Measurements from ENCODE around the gene ZNF408. TPM values are rescaled to one million over a fixed set of nuclear protein-coding genes. Genes with fewer than 3 reads are reported as not detected.

Gene ZNF408
- total RNA-seq, 1 experiment from 2014 or later: 14.4 TPM

GRCh38 chr11:46725338-46726205, 24.7 kb downstream of the ZNF408 start:
- intact Hi-C loops (cut with micrococcal nuclease): no loop called here

More at GRCh38 chr11:46725338-46726205, 24.7 kb downstream of the ZNF408 start:
- TF ChIP-seq CEBPB (IDR thresholded peaks at IDR 0.05; ENCODE audit: low read depth) (no peak), MAX (IDR thresholded peaks at IDR 0.05) (no peak), ZFX (IDR thresholded peaks at IDR 0.05) (no peak), CTCF (IDR thresholded peaks at IDR 0.05 in 2 of 3, conservative IDR thresholded peaks at IDR 0.05 in 1 of 3; ENCODE audit: borderline replicate concordance in 1 of 3, insufficient read depth in 1 of 3, low read depth in 2 of 3, low read length in 2 of 3) (no peak), SP1 (IDR thresholded peaks at IDR 0.05; ENCODE audit: low read depth) (no peak), ATF3 (IDR thresholded peaks at IDR 0.05) (no peak), EZH2 (IDR thresholded peaks at IDR 0.05) (no peak), REST (IDR thresholded peaks at IDR 0.05; ENCODE audit: low read depth) (no peak)
- no peak for ATAC-seq
- no peaks in the 10 kb centered on the region for H3K9me2 ChIP-seq (ENCODE audit: insufficient read depth)
- no peaks in the 10 kb centered on the region for H4K20me1 ChIP-seq (ENCODE audit: insufficient read depth)
- no peaks in the 10 kb centered on the region for H3K79me2 ChIP-seq (ENCODE audit: insufficient read depth, low read length)
- no peaks in the 10 kb centered on the region for H3K9me3 ChIP-seq (ENCODE audit: control insufficient read depth in 1 of 2, insufficient read depth in 1 of 2, low read depth in 1 of 2, low read length in 2 of 2)
- no peak for DNase-seq (ENCODE audit: low read depth, low spot score)
- no peaks in the 10 kb centered on the region for H3K27me3 ChIP-seq (ENCODE audit: insufficient read depth, low read length)
- POLR2A ChIA-PET: no interaction called here
- no peak overlapping the region for H3K9ac ChIP-seq (ENCODE audit: low read length)
- H3K4me3 ChIP-seq (replicated peaks in 1 of 2; ENCODE audit: low read depth in 1 of 2, low read length in 2 of 2): no peak overlapping the region
- BruUV-seq (replicated peaks): no TSS peak
- H2AFZ ChIP-seq (ENCODE audit: low read depth, low read length, poor library complexity, severe bottlenecking): no peak overlapping the region
- no peak overlapping the region for H3K27ac ChIP-seq (ENCODE audit: low read depth, low read length)
- CTCF ChIA-PET: no interaction called here
- H3K4me1 ChIP-seq (ENCODE audit: control insufficient read depth in 1 of 2, insufficient read depth in 2 of 2, low read length in 2 of 2): no peaks in the 10 kb centered on the region
- no peaks in the 10 kb centered on the region for H3K36me3 ChIP-seq (ENCODE audit: control insufficient read depth in 1 of 2, insufficient read depth in 2 of 2, low read length in 2 of 2)
- no peak overlapping the region for H3K4me2 ChIP-seq (ENCODE audit: low read length)
- RAD21 ChIA-PET (ENCODE audit: low non-redundant PET in 1 of 2, low total read pairs in 2 of 2, uncharacterized antibody in 2 of 2, unreplicated experiment in 2 of 2): no interaction called here

Measured in HCT116 (cell line).